ENCODE results near the gene RABGGTA.

GRCh38 chr14:24216345-24216699 lies 55.1 kb downstream of the RABGGTA start:
- TF ChIP-seq EZH2 (IDR thresholded peaks at IDR 0.05; ENCODE audit: low read length, missing control alignments) (no peak), CTCF (conservative IDR thresholded peaks at IDR 0.05 in 1 of 2, IDR thresholded peaks at IDR 0.05 in 1 of 2; ENCODE audit: low read depth in 1 of 2, low read length in 2 of 2) (no peak)
